Esophagus squamous epithelium (tissue), 4 donors: ENCODE measurements around the gene UBL4A.

ENCODE experiments used
- CTCF ChIP-seq, 6 experiments: fragments of 450-650 bp in 4 of 6; fragments of 200-600 bp in 2 of 6; sonication (generic) in 2 of 6; IDR thresholded peaks; one replicate each; pipeline ENCODE4 v1.5.1; 2016 to 2019; ENCODE audit warnings: antibody characterized with exemption in 6 of 6, mild to moderate bottlenecking in 4 of 6, moderate library complexity in 4 of 6
- POLR2A ChIP-seq, 4 donors: fragments of 450-650 bp; IDR thresholded peaks; one replicate each; pipeline ENCODE4 v1.6.1; 2017; ENCODE audit warnings: antibody characterized with exemption in 4 of 4, mild to moderate bottlenecking in 4 of 4, moderate library complexity in 3 of 4

- TF ChIP-seq CTCF (IDR thresholded peaks at IDR 0.05) = no peak
- no peak for TF ChIP-seq POLR2A (IDR thresholded peaks at IDR 0.05)
These were observed 20.4 kb downstream of the UBL4A start for GRCh38 chrX:154466036-154466435.
